ENCODE measurements around the gene CCDC80.

DNA sequence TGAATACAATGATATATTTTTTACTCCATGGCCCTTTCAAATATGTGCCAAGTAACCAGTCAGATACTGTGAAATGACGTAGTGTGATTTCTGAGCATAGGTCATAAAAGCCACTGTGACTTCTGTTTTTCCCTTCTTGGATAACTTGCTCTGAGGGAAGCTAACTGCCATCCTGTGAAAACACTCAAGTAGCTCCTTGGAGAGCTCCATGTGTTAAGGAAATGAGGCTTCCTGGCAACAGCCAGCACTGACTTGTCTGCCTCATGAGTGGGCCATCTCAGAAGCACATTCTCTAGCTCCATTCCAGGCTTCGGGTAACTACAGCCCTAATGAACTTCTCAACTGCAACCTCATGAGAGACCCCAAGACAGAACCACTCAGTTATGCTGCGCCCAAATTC, 9.5 kb upstream of the CCDC80 start:
- TF ChIP-seq GATA2 (IDR thresholded peaks at IDR 0.05; ENCODE audit: low read depth, low read length) (no peak), GATA3 (IDR thresholded peaks at IDR 0.05; ENCODE audit: low read depth, low read length) (no peak)
